Measurements from ENCODE around the gene GLRA2. TPM values are rescaled to one million over a fixed set of nuclear protein-coding genes. Genes with fewer than 3 reads are reported as not detected.

Gene GLRA2
- total and polyA plus RNA-seq, 2 of the 13 experiments (the other 11 are each of a cell fraction or from before 2014, with no cell fraction given), result not detected

- H3K36me3 ChIP-seq (replicated peaks in 1 of 2; ENCODE audit: control insufficient read depth in 1 of 2, insufficient read depth in 2 of 2, low read length in 2 of 2), result no peaks in the 10 kb centered on the region
- DNase-seq (ENCODE audit: low spot score) (no peak), ATAC-seq (no peak), FAIRE-seq (no peak)
- H4K20me1 ChIP-seq (ENCODE audit: insufficient read depth, low read length), result no peaks in the 10 kb centered on the region
- 3% methylated on average over 5 of the region's 5 CpGs for WGBS (ENCODE audit: low lambda C conversion rate)
- H3K27ac ChIP-seq (ENCODE audit: extremely low read length, insufficient read depth, low read length), result no peak overlapping the region
- H2AFZ ChIP-seq (ENCODE audit: low read length), result no peak overlapping the region
- in situ Hi-C loops (cut with HindIII; ENCODE audit: extremely low pct_ligation_motif_present, low pct_unique_long_range_greater_than_20kb) (no loop called here), intact Hi-C loops (cut with micrococcal nuclease; ENCODE audit: unreplicated experiment) (no loop called here)
- no peaks in the 10 kb centered on the region for H3K4me1 ChIP-seq (ENCODE audit: insufficient read depth, low read length)
- H3K27me3 ChIP-seq (ENCODE audit: control insufficient read depth in 1 of 2, insufficient read depth in 2 of 2, low read length in 2 of 2), result no peaks in the 10 kb centered on the region
- no peak for TF ChIP-seq MIXL1 (CRISPR knock-in tag; IDR thresholded peaks at IDR 0.05)
- TF ChIP-seq KAT8 (CRISPR knock-in tag; IDR thresholded peaks at IDR 0.05), result no peak
- TF ChIP-seq SYNCRIP (IDR thresholded peaks at IDR 0.05; ENCODE audit: insufficient read depth, low read depth, low read length), result no peak
- no peak for TF ChIP-seq SMAD9 (CRISPR knock-in tag; IDR thresholded peaks at IDR 0.05)
- TF ChIP-seq ZNF335 (CRISPR knock-in tag; IDR thresholded peaks at IDR 0.05), result no peak
- no peak for TF ChIP-seq YY1 (IDR thresholded peaks at IDR 0.05; ENCODE audit: insufficient read depth, insufficient replicate concordance, low read depth, low read length)
- TF ChIP-seq ZNF33B (CRISPR knock-in tag; IDR thresholded peaks at IDR 0.05), result no peak
- no peak for TF ChIP-seq NCOA5 (CRISPR knock-in tag; IDR thresholded peaks at IDR 0.05)
- TF ChIP-seq ETV5 (CRISPR knock-in tag; IDR thresholded peaks at IDR 0.05; ENCODE audit: borderline replicate concordance), result no peak
- no peak for TF ChIP-seq RAD21 (CRISPR knock-in tag; IDR thresholded peaks at IDR 0.05)
- TF ChIP-seq STAG1 (CRISPR knock-in tag; IDR thresholded peaks at IDR 0.05), result no peak
- no peak for TF ChIP-seq SMARCE1 (IDR thresholded peaks at IDR 0.05; ENCODE audit: borderline replicate concordance)
- TF ChIP-seq ZNF232 (CRISPR knock-in tag; IDR thresholded peaks at IDR 0.05; ENCODE audit: borderline replicate concordance), result no peak
- no peak overlapping the region for H3K4me2 ChIP-seq (ENCODE audit: low read depth, low read length)
- no TSS peak for BruUV-seq (replicated peaks)
- no peaks in the 10 kb centered on the region for H3K9me3 ChIP-seq (ENCODE audit: low read length)
- no peak overlapping the region for H3K9ac ChIP-seq (ENCODE audit: insufficient read depth, low read depth, low read length)
- H3K4me3 ChIP-seq (replicated peaks in 1 of 3; ENCODE audit: insufficient read depth in 1 of 3, low read depth in 2 of 3, low read length in 3 of 3), result no peak overlapping the region
- no peaks in the 10 kb centered on the region for H3K79me2 ChIP-seq (ENCODE audit: insufficient read depth, low read length)
- POLR2A ChIA-PET, result no interaction called here
- CTCF ChIA-PET (ENCODE audit: low intra/inter-chr PET ratio, low total read pairs), result no interaction called here
Measured at GRCh38 chrX:14501327-14501726, 28.0 kb upstream of the GLRA2 start.
